GM18951 (cell line): Measurements from ENCODE around the gene SLC15A3.

Experiments used
- POLR2A ChIP-seq: IDR thresholded peaks from 4 replicates; pipeline ENCODE4 v1.6.1; 2011; ENCODE audit warnings: mild to moderate bottlenecking; ENCODE audit not compliant: insufficient read length, insufficient read depth; ENCODE audit errors: extremely low read depth
- in situ Hi-C: fragments of 300-500 bp; cut with MboI; formaldehyde crosslinking; loops from one replicate; pipeline ENCODE4 v1.12.0; 2022; ENCODE audit warnings: low sequenced_read_pairs, mixed read lengths, inconsistent platforms; ENCODE audit not compliant: unreplicated experiment

SLC15A3 gene

DNA sequence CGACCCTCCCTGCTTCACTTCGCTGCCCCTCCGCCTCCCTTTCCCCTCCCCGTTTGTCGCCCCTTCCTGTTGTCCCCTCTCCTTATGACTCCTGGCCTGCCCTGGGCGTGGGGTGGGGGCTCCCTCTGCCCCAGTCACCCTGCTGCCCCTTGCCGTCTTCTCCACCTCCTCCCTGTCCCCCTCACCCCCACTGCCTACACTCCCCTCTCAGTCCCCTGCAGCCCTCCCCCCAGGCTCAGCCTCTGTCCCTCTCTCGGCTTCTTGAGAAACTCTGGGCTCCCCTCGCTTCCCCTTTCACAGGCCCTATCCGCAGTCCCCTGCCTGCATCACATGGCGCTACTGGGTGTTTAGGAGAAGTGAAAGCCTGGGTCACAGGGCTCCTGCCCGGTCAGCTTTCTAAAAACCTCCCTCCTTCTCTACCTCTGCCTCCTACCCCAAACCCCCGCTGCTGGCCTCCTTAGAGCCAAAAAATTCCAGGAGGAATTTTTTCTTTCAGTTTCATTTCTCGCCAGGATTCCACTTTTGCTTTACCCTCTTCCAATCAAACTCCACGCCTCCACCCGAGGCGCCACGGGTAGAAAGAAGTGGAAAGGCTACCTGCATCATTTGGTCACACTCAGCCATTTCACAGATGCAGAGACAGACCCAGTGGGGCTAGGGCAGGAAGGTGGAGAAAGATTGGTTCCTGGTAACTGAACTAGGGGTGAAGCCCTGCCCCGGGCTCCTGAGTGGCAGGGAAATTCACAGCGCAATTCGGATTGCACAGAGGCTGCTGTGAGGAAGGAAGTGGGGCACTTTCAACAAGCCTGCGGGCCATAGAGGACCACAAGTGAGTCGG lies at the start of gene SLC15A3:
TSS of gene SLC15A3 (minus strand) at position 273 of the 838 bp plus-strand sequence. CDS start 625 bp downstream, outside the sequence.
- peak; percentile 48 for TF ChIP-seq POLR2A
- in situ Hi-C loops = no loop called here

DNA sequence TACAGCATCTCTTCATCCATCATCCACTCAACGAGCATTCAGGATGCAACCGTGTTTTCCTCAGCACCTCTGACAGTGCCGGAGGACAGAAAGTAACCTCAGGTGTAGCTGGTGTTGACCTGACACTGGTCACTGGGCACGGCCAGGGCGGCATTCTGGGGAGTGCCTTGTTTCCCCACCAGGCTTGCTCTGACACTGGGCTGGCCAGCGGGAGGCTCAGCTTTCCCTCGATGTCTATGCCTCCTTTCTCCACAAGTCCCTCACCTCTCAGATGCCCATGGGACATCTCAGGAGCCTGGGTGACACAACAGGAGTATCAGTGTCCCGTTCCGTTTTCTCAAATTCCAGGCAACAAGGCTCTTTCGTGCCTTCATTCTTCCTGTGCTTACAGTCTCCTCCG lies 48.5 kb upstream of the SLC15A3 start:
- in situ Hi-C loops = no loop called here
- no peak for TF ChIP-seq POLR2A

DNA sequence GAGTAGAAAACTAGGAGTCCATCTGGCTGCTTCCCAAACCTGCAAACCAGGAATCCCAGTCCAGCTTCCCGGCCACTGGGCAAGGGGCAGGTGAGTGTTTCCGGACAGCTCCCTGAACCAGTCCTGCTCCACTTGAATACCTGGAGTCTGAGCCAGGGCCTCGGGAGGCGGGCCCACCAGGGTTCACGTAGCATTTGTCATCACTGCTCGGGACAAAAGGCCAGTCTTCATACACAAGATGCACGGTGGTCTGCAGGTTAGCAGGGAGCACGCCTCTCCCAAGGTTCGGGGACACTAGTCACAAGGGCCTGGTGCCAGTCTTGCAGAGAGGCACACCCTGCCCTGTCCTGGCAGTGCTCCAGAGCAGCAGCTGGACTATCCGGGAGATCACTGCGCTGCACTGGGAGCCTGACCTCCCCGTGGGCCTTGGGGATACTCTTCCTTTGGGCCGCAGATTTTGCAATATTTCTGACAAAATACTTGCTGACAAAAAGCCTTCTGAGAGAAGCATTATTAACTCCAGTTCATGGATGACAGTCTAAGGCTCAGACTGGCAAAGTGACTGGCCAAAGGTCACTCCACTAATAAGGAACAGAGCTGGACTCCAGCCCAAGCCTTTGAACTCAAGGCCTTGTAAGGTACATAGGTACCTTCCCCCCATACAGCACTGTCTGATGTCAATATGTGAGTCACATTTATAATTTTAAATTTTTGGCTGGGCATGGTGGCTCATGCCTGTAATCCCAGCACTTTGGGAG lies 44.6 kb upstream of the SLC15A3 start:
- in situ Hi-C loops = no loop called here
- TF ChIP-seq POLR2A = no peak

DNA sequence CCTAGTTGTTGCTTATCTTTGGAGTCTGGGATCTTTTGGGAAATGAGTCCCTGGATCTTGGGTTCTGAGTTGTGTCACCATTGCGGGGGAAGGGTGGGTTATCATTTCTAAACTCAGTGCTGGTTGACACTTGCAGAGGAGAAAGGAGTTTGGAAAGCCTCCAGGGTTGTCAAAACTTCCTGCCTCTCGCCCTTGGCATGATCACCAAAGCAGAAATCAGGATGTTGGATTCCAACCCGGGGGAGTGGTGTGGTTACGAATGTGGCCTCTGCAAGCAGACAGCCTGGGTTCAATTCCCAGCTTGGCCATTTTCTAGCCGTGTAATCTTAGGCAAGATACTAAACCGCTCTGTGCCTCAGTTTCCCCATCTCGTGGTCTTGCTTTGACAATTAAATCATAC lies 43.8 kb upstream of the SLC15A3 start:
- in situ Hi-C loops = no loop called here
- no peak for TF ChIP-seq POLR2A

DNA sequence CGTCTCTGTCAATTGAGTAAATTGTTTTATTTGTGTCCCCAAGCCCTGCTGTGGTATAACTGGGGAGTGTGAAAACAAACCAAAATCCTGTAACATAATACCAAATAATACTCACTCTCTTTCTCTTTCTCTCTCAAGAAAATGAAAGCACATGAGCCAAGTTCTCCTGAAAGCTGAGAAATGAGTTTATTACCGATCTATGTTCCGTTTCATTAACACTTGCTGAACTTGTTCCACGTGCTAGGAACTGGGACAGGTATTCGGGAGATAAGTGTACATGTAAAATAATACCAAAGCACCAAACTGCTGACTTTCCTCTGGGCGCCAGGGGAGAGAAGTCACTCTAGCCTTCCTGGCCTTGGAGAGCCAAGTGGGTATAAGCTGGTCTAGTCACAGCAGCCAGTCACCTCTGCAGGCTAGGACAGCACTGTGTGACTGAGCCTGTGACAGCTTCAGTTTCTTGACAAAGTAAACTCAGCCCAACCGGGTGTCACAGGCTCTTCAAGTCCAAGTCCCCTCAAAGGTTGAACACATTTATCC lies 42.6 kb upstream of the SLC15A3 start:
- TF ChIP-seq POLR2A = no peak
- in situ Hi-C loops = no loop called here

DNA sequence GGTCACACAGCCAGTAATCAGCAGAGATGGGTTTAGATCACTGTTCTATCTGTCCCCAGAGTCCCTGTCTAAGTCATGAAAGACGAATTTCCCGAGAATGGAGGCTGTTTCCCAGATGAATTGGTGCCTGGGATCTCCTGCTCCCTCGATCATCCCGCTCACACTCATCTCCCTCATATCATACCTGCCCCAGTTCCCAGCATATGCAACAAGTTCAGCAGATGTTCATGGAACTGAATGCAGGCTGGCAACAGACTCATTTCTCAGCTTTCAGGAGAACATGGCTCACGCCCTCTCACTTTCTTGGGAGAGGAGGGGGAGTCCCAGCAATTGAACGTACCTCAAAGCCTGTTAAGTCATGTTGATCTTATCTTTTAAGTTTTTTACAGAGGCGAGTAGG lies 41.6 kb upstream of the SLC15A3 start:
- TF ChIP-seq POLR2A = no peak

DNA sequence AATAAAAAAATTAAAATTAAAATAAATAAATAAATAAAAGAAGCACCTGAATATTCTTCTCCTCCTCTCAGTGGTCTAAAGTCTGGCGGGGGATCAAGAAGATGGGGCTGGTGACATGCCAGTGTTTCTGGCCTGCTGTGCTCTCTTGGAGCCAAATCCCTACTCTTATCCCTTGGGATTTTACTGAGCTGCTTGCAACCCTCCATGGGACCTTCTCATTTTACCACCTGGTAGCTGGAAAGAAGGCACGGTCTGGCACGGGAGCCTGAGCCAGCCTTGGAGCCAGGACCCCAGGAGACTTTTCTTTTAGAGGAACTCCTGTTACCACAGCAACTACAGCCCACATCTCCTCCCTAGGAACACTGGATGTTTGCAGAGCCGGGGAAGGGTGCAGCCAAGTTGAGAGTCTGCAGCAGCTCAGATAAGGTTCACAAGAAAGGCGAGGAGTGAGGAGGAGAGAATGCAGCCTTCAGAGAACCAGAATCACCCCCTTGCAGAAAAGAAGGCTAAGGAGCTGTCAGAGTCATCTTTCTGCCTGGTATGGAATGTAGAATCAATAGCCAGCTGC lies 41.0 kb upstream of the SLC15A3 start:
- in situ Hi-C loops = no loop called here
- TF ChIP-seq POLR2A = no peak

More for the DNA sequence above, 41.6 kb upstream of the SLC15A3 start:
- in situ Hi-C loops = no loop called here

DNA sequence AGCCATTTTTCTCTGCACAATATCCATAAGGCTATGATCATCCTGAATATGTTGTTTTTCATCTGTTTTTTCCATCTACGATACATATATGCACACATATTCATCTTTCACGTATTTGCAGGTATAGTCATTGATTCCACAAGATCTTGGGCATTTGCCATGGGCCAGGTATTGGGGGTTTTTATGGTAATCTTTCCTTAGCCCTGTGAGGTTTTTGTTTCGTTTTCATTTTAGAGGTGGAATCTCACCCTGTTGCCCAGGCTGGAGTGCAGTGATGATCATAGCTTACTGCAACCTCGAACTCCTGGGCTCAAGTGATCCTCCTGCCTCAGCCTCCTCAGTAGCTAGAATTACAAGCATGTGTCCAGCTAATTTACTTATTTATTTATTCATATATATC lies 39.5 kb upstream of the SLC15A3 start:
- in situ Hi-C loops = no loop called here

DNA sequence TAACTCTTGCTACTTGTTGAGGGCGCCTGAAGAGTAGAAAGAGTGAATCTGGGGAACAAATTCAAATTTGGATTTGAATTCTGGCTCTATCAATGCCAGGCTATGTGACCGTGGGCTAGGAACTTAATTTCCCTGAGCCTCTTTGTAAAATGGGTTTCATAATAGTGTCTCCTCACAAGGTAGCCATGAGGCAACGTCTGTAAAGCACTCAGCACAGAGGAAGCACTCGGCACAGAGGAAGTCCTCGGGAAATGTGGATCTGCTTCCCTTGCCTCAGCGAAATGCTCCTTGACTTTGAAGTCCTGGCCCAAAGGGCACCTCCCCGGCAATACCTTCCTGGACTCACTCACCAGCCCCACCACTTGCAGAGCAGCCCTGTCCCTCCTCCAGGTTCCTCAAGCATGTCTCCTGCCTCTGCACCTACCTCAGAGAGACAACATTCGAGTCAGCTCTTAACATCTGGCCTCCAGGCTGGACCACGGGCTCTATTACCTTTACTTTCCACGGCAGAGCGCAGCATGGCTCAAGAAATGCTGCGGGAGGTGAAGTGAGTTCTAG lies 37.2 kb upstream of the SLC15A3 start:
- in situ Hi-C loops = no loop called here
- no peak for TF ChIP-seq POLR2A

More for the DNA sequence above, 39.5 kb upstream of the SLC15A3 start:
- TF ChIP-seq POLR2A = no peak

DNA sequence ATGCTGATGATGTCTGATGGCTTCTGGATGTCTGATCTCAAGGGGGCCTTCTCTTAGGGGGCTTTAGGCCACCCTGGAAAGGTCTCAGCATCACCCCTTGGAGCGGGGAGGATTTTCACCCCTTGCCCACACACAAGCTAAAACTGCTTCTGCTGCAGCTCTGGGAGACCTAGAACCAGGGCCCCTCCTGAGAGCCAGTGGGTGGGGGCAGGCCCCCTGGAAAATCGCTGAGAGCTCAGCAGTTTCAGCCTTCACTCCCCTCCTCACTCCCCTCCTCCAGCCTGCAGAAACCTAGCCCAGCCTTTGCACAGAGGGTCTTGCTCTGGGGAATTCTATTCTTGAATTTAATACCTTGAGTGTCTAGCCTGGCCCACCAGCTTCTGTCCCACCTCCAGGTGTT lies 36.7 kb upstream of the SLC15A3 start:
- in situ Hi-C loops = no loop called here
- no peak for TF ChIP-seq POLR2A

DNA sequence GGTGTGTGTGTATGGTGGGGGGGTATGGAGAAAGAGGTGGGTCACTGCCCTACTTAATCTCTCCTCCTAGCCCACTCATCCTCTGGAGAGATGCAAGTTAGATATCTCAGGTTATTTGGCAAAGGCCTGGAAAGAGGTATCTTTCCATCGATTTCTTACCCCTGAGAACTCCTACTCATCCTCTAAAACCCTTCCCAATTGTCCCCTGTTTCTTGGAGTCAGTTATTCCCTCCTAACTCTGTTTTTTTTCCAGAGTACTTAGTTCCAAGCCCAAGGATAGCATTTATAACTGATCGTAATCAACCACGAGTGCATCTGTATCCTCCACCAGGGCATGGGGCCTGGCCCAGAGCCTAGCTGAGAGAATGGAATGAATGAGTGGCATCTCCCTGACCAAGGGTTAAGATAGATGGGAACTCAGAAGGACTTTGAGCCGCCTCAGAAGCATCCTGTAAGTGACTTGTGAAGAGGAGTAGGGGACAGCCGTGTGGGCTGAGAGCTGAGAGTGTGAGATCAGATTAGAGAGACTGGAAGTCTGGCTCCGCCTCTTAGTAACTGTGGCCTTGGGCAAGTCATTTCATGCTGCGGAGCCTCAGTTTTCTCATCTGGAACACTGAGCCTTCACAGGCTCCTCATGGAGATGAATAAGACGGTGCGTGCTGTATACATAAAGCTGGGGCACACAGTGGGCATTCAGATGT lies 35.8 kb upstream of the SLC15A3 start:
- TF ChIP-seq POLR2A = no peak
- in situ Hi-C loops = no loop called here
